ENCODE measurements around the gene WDR74. TPM values are rescaled to one million over a fixed set of nuclear protein-coding genes. Genes with fewer than 3 reads are reported as not detected.

Gene WDR74
- total RNA-seq, 1 experiment from 2014 or later = 110 TPM

GRCh38 chr11:62839050-62839945 lies at the start of gene WDR74 (continued):
- TF ChIP-seq STAT6 (CRISPR knock-in tag; conservative IDR thresholded peaks at IDR 0.05; ENCODE audit: low read depth) = no peak
- no peak for TF ChIP-seq ZNF425 (CRISPR knock-in tag; conservative IDR thresholded peaks at IDR 0.05)
- TF ChIP-seq CREM (CRISPR knock-in tag; IDR thresholded peaks at IDR 0.05) = peak; percentile 99
- no peak for TF ChIP-seq ZNF532 (CRISPR knock-in tag; IDR thresholded peaks at IDR 0.05; ENCODE audit: borderline replicate concordance)
- TF ChIP-seq ETV6 (CRISPR knock-in tag; IDR thresholded peaks at IDR 0.05) = peak; percentile 93
- TF ChIP-seq E2F5 (CRISPR knock-in tag; IDR thresholded peaks at IDR 0.05) = 0 out of 2 replicates have a peak, but pooled peaks have one; percentile 29
- TF ChIP-seq, protein P1, sequence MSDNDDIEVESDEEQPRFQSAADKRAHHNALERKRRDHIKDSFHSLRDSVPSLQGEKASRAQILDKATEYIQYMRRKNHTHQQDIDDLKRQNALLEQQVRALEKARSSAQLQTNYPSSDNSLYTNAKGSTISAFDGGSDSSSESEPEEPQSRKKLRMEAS (CRISPR knock-in tag; IDR thresholded peaks at IDR 0.05) = peak; percentile 95
- TF ChIP-seq TEAD4 (CRISPR knock-in tag; IDR thresholded peaks at IDR 0.05) = 0 out of 2 replicates have a peak, but pooled peaks have one; percentile 59
- no peak for TF ChIP-seq ATF3 (CRISPR knock-in tag; conservative IDR thresholded peaks at IDR 0.05)
- TF ChIP-seq, protein P2, sequence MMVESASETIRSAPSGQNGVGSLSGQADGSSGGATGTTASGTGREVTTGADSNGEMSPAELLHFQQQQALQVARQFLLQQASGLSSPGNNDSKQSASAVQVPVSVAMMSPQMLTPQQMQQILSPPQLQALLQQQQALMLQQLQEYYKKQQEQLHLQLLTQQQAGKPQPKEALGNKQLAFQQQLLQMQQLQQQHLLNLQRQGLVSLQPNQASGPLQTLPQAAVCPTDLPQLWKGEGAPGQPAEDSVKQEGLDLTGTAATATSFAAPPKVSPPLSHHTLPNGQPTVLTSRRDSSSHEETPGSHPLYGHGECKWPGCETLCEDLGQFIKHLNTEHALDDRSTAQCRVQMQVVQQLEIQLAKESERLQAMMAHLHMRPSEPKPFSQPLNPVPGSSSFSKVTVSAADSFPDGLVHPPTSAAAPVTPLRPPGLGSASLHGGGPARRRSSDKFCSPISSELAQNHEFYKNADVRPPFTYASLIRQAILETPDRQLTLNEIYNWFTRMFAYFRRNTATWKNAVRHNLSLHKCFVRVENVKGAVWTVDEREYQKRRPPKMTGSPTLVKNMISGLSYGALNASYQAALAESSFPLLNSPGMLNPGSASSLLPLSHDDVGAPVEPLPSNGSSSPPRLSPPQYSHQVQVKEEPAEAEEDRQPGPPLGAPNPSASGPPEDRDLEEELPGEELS (CRISPR knock-in tag; IDR thresholded peaks at IDR 0.05) = peak; percentile 57; the same call in 1 of the 2 replicates
- no peak for TF ChIP-seq SMAD3 (CRISPR knock-in tag; IDR thresholded peaks at IDR 0.05; ENCODE audit: borderline replicate concordance)
- TF ChIP-seq, protein P3, sequence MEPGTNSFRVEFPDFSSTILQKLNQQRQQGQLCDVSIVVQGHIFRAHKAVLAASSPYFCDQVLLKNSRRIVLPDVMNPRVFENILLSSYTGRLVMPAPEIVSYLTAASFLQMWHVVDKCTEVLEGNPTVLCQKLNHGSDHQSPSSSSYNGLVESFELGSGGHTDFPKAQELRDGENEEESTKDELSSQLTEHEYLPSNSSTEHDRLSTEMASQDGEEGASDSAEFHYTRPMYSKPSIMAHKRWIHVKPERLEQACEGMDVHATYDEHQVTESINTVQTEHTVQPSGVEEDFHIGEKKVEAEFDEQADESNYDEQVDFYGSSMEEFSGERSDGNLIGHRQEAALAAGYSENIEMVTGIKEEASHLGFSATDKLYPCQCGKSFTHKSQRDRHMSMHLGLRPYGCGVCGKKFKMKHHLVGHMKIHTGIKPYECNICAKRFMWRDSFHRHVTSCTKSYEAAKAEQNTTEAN (CRISPR knock-in tag; IDR thresholded peaks at IDR 0.05) = peak; percentile 51; the same call in 1 of the 2 replicates
- no peak for TF ChIP-seq PREB (CRISPR knock-in tag; IDR thresholded peaks at IDR 0.05; ENCODE audit: borderline replicate concordance)
- TF ChIP-seq TP53 (CRISPR knock-in tag; IDR thresholded peaks at IDR 0.05) = no peak
- TF ChIP-seq PRRX2 (CRISPR knock-in tag; IDR thresholded peaks at IDR 0.05) = no peak
- TF ChIP-seq FOXP1 (CRISPR knock-in tag; IDR thresholded peaks at IDR 0.05; ENCODE audit: borderline replicate concordance) = peak; percentile 90
- TF ChIP-seq ZNF219 (CRISPR knock-in tag; IDR thresholded peaks at IDR 0.05; ENCODE audit: borderline replicate concordance) = no peak

All from WTC11 (cell line).